Measurements from ENCODE around the gene DNAJC17. TPM values are rescaled to one million over a fixed set of nuclear protein-coding genes. Genes with fewer than 3 reads are reported as not detected.

DNAJC17 gene
- total RNA-seq, 1 donor from 2014 or later, result 59.2 TPM

DNA sequence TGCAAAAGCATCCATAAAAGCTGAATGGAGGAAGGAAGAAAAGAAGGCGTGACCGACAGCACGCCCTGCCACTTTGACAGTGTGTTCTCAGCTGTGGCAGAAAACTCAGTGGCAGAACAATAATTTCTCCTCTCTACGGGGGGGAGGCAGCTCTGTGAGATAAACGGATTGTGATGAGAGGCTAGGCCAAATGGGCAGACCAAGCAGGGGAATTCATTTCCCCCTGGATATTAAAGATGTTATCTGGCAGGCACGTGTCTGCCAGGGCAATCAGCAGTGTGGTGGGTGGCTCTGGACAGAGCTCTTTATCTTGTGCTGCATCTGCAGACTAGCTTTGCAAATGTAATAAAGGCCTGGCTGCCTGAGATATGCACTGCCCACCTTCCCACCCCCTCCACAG, 50.3 kb downstream of the DNAJC17 start:
- TF ChIP-seq, protein P1, sequence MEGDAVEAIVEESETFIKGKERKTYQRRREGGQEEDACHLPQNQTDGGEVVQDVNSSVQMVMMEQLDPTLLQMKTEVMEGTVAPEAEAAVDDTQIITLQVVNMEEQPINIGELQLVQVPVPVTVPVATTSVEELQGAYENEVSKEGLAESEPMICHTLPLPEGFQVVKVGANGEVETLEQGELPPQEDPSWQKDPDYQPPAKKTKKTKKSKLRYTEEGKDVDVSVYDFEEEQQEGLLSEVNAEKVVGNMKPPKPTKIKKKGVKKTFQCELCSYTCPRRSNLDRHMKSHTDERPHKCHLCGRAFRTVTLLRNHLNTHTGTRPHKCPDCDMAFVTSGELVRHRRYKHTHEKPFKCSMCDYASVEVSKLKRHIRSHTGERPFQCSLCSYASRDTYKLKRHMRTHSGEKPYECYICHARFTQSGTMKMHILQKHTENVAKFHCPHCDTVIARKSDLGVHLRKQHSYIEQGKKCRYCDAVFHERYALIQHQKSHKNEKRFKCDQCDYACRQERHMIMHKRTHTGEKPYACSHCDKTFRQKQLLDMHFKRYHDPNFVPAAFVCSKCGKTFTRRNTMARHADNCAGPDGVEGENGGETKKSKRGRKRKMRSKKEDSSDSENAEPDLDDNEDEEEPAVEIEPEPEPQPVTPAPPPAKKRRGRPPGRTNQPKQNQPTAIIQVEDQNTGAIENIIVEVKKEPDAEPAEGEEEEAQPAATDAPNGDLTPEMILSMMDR (IDR thresholded peaks at IDR 0.05; ENCODE audit: insufficient read depth, low read length, poor library complexity, severe bottlenecking), result no peak
- Histone ChIP-seq H3K4me3 (ENCODE audit: low read depth, low read length) (no peak overlapping the region), H3K27me3 (ENCODE audit: control insufficient read depth, insufficient read depth, low read length) (no peaks in the 10 kb centered on the region), H3K36me3 (ENCODE audit: control insufficient read depth, insufficient read depth, low read length) (no peaks in the 10 kb centered on the region)
- no peak for DNase-seq (ENCODE audit: low read depth)

GRCh38 chr15:40755812-40756208, 51.5 kb downstream of the DNAJC17 start:
- no peak overlapping the region for H3K4me3 ChIP-seq (ENCODE audit: low read depth, low read length)

DNA sequence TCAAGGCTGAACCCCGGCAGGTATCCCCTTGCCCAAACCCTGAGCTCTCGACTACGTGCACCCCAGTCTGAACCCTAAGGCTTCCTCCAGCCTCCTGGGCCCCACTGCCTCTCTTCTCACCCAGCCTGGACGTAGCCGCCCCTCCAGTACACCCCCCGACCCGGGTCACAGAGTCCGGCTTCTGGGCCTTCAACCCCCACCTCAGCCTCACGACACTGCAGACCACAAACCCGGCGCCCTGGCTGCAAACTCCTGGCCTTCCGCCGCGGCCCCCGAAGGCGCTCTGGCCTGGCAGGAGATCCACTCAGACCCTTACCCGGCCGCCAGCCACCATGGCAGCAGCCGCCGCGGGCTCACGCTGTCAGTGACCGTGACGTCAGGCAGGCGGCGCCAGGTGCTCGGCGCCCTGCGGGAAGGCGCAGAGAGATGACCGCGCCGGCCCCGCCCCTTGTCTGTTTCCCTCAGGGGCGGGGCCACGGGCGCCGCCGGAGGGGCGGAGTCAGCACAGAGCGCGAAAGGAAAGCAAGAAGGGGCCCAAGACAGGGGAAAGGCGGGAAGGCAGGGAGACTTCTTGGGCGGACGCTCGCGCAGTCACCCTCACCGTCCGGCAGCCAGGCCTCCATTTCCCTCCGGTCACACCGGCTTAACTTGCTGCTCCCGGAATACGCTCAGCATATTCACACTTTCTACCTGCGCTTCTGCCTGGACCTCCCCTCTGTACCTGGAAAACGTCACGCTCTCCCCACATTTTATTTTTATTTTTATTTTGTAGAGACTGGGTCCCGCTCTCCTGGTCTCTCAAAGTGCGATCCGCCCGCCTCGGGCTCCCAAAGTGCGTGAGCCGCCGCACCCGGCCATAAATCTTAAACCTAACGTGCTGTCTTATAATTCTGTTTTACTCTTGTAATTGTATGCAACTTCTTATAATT, 52.1 kb downstream of the DNAJC17 start, which contains the start of gene RMDN3:
Gene RMDN3 (minus strand): TSS at position 372 of the 929 bp plus-strand sequence. CDS start 471 bp downstream, outside the sequence.
- TF ChIP-seq, protein P1 (IDR thresholded peaks at IDR 0.05; ENCODE audit: insufficient read depth, low read length, poor library complexity, severe bottlenecking), result no peak
- H3K27me3 ChIP-seq (ENCODE audit: control insufficient read depth, insufficient read depth, low read length), result no peaks in the 10 kb centered on the region
- no peak for DNase-seq (ENCODE audit: low read depth)
- peak within 1 kb of the TSS; percentile 88 for H3K4me3 ChIP-seq (ENCODE audit: low read depth, low read length)
- no peaks in the 10 kb centered on the region for H3K36me3 ChIP-seq (ENCODE audit: control insufficient read depth, insufficient read depth, low read length)

More at GRCh38 chr15:40755812-40756208, 51.5 kb downstream of the DNAJC17 start:
- TF ChIP-seq, protein P1 (IDR thresholded peaks at IDR 0.05; ENCODE audit: insufficient read depth, low read length, poor library complexity, severe bottlenecking), result no peak
- no peaks in the 10 kb centered on the region for H3K36me3 ChIP-seq (ENCODE audit: control insufficient read depth, insufficient read depth, low read length)
- no peak for DNase-seq (ENCODE audit: low read depth)
- no peaks in the 10 kb centered on the region for H3K27me3 ChIP-seq (ENCODE audit: control insufficient read depth, insufficient read depth, low read length)

DNA sequence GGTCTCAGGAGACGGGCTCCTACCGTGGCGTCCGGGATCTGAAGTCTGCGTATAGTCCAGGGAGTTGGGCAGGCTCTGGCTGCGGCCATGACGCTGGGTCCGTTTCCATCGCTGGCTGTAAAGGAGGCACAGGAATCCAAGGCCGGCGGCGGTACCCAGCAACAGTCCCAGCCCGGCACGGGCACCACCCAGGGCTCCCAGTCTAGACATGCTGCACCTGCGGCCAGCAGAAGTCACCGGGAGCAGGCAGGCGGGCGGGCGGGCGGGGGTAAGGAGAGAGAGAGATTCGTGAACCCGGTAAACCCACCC, 52.7 kb downstream of the DNAJC17 start:
- no peaks in the 10 kb centered on the region for H3K36me3 ChIP-seq (ENCODE audit: control insufficient read depth, insufficient read depth, low read length)
- DNase-seq (ENCODE audit: low read depth), result no peak
- no peaks in the 10 kb centered on the region for H3K27me3 ChIP-seq (ENCODE audit: control insufficient read depth, insufficient read depth, low read length)
- H3K4me3 ChIP-seq (ENCODE audit: low read depth, low read length), result peak overlapping the region; percentile 88
- TF ChIP-seq, protein P1 (IDR thresholded peaks at IDR 0.05; ENCODE audit: insufficient read depth, low read length, poor library complexity, severe bottlenecking), result no peak

GRCh38 chr15:40751745-40752144, 55.5 kb downstream of the DNAJC17 start:
- DNase-seq (ENCODE audit: low read depth), result no peak
- TF ChIP-seq, protein P1 (IDR thresholded peaks at IDR 0.05; ENCODE audit: insufficient read depth, low read length, poor library complexity, severe bottlenecking), result no peak
- H3K4me3 ChIP-seq (ENCODE audit: low read depth, low read length), result no peak overlapping the region
- H3K27me3 ChIP-seq (ENCODE audit: control insufficient read depth, insufficient read depth, low read length), result no peaks in the 10 kb centered on the region
- H3K36me3 ChIP-seq (ENCODE audit: control insufficient read depth, insufficient read depth, low read length), result no peaks in the 10 kb centered on the region

All from kidney epithelial cell (primary cell).